ENCODE data around the gene CPZ.
"Not testable (repeated sequence)": the region's sequence is repeated elsewhere in the genome, so short reads cannot be mapped to it uniquely, and the experiment has no call there.

- TF ChIP-seq CTCF, POLR2A (IDR thresholded peaks at IDR 0.05): not testable (repeated sequence)
Observed at GRCh38 chr4:8621135-8621534, 28.6 kb downstream of the CPZ start.

Data from breast epithelium (tissue), 3 donors.